Umbilical cord (tissue), 2 donors: ENCODE measurements around the gene ZNF629. TPM values are rescaled to one million over a fixed set of nuclear protein-coding genes. Genes with fewer than 3 reads are reported as not detected.
A peak's percentile ranks its signal among the peaks of the same experiment; 100 is the strongest.

Experiments used
- DNase-seq: peaks from one replicate; pipeline ENCODE4 v3.0.0-alpha.2; 2015; ENCODE audit warnings: low spot score
- total RNA-seq: library from RNA; depleted of rRNA; stranded (reverse); fragments of >200 nt; gene quantifications from one replicate; pipeline ENCODE4 v1.2.3, GENCODE V29; 2014; ENCODE audit warnings: low replicate concordance; ENCODE audit not compliant: insufficient read depth

The ZNF629 gene
- total RNA-seq, 1 donor from 2014 or later = 5.1 TPM

GRCh38 chr16:30767767-30768465 is 19.1 kb downstream of the ZNF629 start:
- no peak for DNase-seq

GRCh38 chr16:30766933-30767284 is 20.1 kb downstream of the ZNF629 start:
- DNase-seq = no peak

- DNase-seq = no peak
These were observed 20.6 kb downstream of the ZNF629 start for GRCh38 chr16:30766206-30766932.

GRCh38 chr16:30764816-30765465 is 22.1 kb downstream of the ZNF629 start:
- DNase-seq = no peak

GRCh38 chr16:30764086-30764485 is 22.9 kb downstream of the ZNF629 start:
- DNase-seq = no peak

- DNase-seq = no peak
These were observed 23.8 kb downstream of the ZNF629 start for GRCh38 chr16:30762991-30763725.

- peak; percentile 99 for DNase-seq
These were observed 24.8 kb downstream of the ZNF629 start, which contains the start of the genes CFAP119 and RNF40 for GRCh38 chr16:30761928-30762902. TSS of gene CFAP119 (minus strand) at chr16:30762062. CDS start at chr16:30761748, 314 bp downstream. TSS of gene RNF40 (plus strand) at chr16:30762322. CDS start at chr16:30762546, 224 bp downstream.

- no peak for DNase-seq
These were observed 25.5 kb downstream of the ZNF629 start for GRCh38 chr16:30761427-30761927.

GRCh38 chr16:30760577-30761426 is 26.2 kb downstream of the ZNF629 start:
- DNase-seq = no peak

- DNase-seq = no peak
These were observed 26.9 kb downstream of the ZNF629 start for GRCh38 chr16:30760001-30760559.

- no peak for DNase-seq
These were observed 28.0 kb downstream of the ZNF629 start for GRCh38 chr16:30758988-30759491.

GRCh38 chr16:30757316-30757715 is 29.7 kb downstream of the ZNF629 start:
- DNase-seq = no peak

GRCh38 chr16:30756781-30757100 is 30.3 kb downstream of the ZNF629 start:
- no peak for DNase-seq

GRCh38 chr16:30755955-30756780 is 30.8 kb downstream of the ZNF629 start:
- no peak for DNase-seq

- DNase-seq = no peak
These were observed 33.4 kb downstream of the ZNF629 start for GRCh38 chr16:30753596-30753995.

GRCh38 chr16:30750876-30751465 is 36.0 kb downstream of the ZNF629 start:
- no peak for DNase-seq

- DNase-seq = peak; percentile 81
These were observed 36.8 kb downstream of the ZNF629 start for GRCh38 chr16:30750201-30750600.
